Astrocyte (in vitro differentiated cells and primary cell): ENCODE data around the gene NAV2. TPM values are rescaled to one million over a fixed set of nuclear protein-coding genes. Genes with fewer than 3 reads are reported as not detected.

ENCODE experiments used
- DNase-seq: peaks from one replicate; pipeline ENCODE4 v3.0.0-alpha.2; 2010; ENCODE audit warnings: low read depth
- FAIRE-seq: peaks from 2 replicates; lab custom pipeline; 2011; peaks lifted over from hg19 to GRCh38; lab: Jason Lieb, UNC
- H2AFZ ChIP-seq: 2 replicates; pipeline ENCODE4 v1.6.0; 2012; ENCODE audit warnings: low read depth, low read length, inconsistent platforms
- H3K27ac ChIP-seq: 2 replicates; pipeline ENCODE4 v1.5.1; 2011; ENCODE audit warnings: low read depth, low read length, inconsistent platforms
- H3K27me3 ChIP-seq: 2 replicates; pipeline ENCODE4 v1.6.0; 2011; ENCODE audit warnings: low read length, inconsistent platforms; ENCODE audit not compliant: insufficient read depth
- H3K36me3 ChIP-seq: 2 replicates; pipeline ENCODE4 v1.5.1; 2011; ENCODE audit warnings: low read length, inconsistent platforms; ENCODE audit not compliant: insufficient read depth
- H3K4me1 ChIP-seq: 2 replicates; pipeline ENCODE4 v1.5.1; 2011; ENCODE audit warnings: low read length, inconsistent platforms; ENCODE audit not compliant: insufficient read depth
- H3K4me2 ChIP-seq: 2 replicates; pipeline ENCODE4 v1.6.0; 2012; ENCODE audit warnings: low read length, inconsistent platforms
- H3K4me3 ChIP-seq: 2 replicates; pipeline ENCODE4 v1.5.1; 2011; ENCODE audit warnings: low read depth, mild to moderate bottlenecking, low read length, inconsistent platforms; ENCODE audit not compliant: insufficient read depth
- H3K79me2 ChIP-seq: 2 replicates; pipeline ENCODE4 v1.6.0; 2012; ENCODE audit warnings: mild to moderate bottlenecking, low read length, inconsistent platforms; ENCODE audit not compliant: insufficient read depth
- H3K9ac ChIP-seq: 2 replicates; pipeline ENCODE4 v1.6.0; 2012; ENCODE audit warnings: mild to moderate bottlenecking, low read length, inconsistent platforms
- H3K9me3 ChIP-seq: 2 replicates; pipeline ENCODE4 v1.5.1; 2012; ENCODE audit warnings: low read depth, mild to moderate bottlenecking, low read length, inconsistent platforms; ENCODE audit not compliant: insufficient read depth
- H4K20me1 ChIP-seq: 2 replicates; pipeline ENCODE4 v1.6.0; 2012; ENCODE audit warnings: low read length, inconsistent platforms; ENCODE audit not compliant: insufficient read depth
- H3K27ac Mint-ChIP-seq: one replicate; pipeline ENCODE4 v1.8.0; 2021; ENCODE audit warnings: mild to moderate bottlenecking, mixed read lengths; ENCODE audit not compliant: unreplicated experiment
- H3K27me3 Mint-ChIP-seq: one replicate; pipeline ENCODE4 v1.8.0; 2021; ENCODE audit warnings: low read depth, mixed read lengths; ENCODE audit not compliant: unreplicated experiment
- H3K36me3 Mint-ChIP-seq: one replicate; pipeline ENCODE4 v1.8.0; 2021; ENCODE audit warnings: low read depth, mixed read lengths; ENCODE audit not compliant: unreplicated experiment
- H3K4me1 Mint-ChIP-seq: one replicate; pipeline ENCODE4 v1.8.0; 2021; ENCODE audit warnings: low read depth, mixed read lengths; ENCODE audit not compliant: unreplicated experiment
- H3K4me3 Mint-ChIP-seq: one replicate; pipeline ENCODE4 v1.8.0; 2021; ENCODE audit warnings: mild to moderate bottlenecking, moderate library complexity, mixed read lengths; ENCODE audit not compliant: unreplicated experiment
- H3K9me3 Mint-ChIP-seq: one replicate; pipeline ENCODE4 v1.8.0; 2021; ENCODE audit warnings: mild to moderate bottlenecking, mixed read lengths; ENCODE audit not compliant: unreplicated experiment
- CTCF ChIP-seq: IDR thresholded peaks from 2 replicates; pipeline ENCODE4 v1.5.1; 2011; ENCODE audit warnings: low read depth, mild to moderate bottlenecking, inconsistent platforms, low read length, moderate library complexity; ENCODE audit not compliant: insufficient read depth
- EZH2 ChIP-seq: IDR thresholded peaks from 2 replicates; pipeline ENCODE4 v1.6.1; 2012; ENCODE audit warnings: mild to moderate bottlenecking, low read length, inconsistent platforms; ENCODE audit not compliant: insufficient read depth
- total RNA-seq: library from RNA; stranded (reverse); gene quantifications from 2 replicates; pipeline ENCODE4 v1.2.1, GENCODE V29; 2021

The NAV2 gene
- total RNA-seq, 1 donor from 2014 or later: 20.6 TPM

GRCh38 chr11:19738124-19738523, 25.5 kb downstream of the NAV2 start:
- H3K9me3 Mint-ChIP-seq: no peaks in the 10 kb centered on the region
- H3K27me3 ChIP-seq: no peaks in the 10 kb centered on the region
- H4K20me1 ChIP-seq: peaks cover 49% of the 10 kb centered on the region
- no peak overlapping the region for H3K4me2 ChIP-seq
- H2AFZ ChIP-seq: no peak overlapping the region
- H3K4me1 Mint-ChIP-seq: no peaks in the 10 kb centered on the region
- no peak for TF ChIP-seq EZH2
- TF ChIP-seq CTCF: no peak
- H3K36me3 Mint-ChIP-seq: no peaks in the 10 kb centered on the region
- H3K79me2 ChIP-seq: peaks cover 14% of the 10 kb centered on the region
- no peaks in the 10 kb centered on the region for H3K9me3 ChIP-seq
- no peak overlapping the region for H3K27ac ChIP-seq
- no peak overlapping the region for H3K4me3 Mint-ChIP-seq
- H3K27me3 Mint-ChIP-seq: peaks cover 41% of the 10 kb centered on the region
- no peak overlapping the region for H3K27ac Mint-ChIP-seq
- no peak overlapping the region for H3K4me3 ChIP-seq
- H3K4me1 ChIP-seq: no peaks in the 10 kb centered on the region
- DNase-seq: no peak
- H3K36me3 ChIP-seq: no peaks in the 10 kb centered on the region
- no peak for FAIRE-seq
- no peak overlapping the region for H3K9ac ChIP-seq

- Histone ChIP-seq H3K36me3 (no peaks in the 10 kb centered on the region), H2AFZ (no peak overlapping the region), H3K27me3 (no peaks in the 10 kb centered on the region), H3K4me2 (no peak overlapping the region), H3K9ac (no peak overlapping the region), H3K79me2 (peaks cover 3% of the 10 kb centered on the region), H3K4me1 (no peaks in the 10 kb centered on the region), H3K27ac (no peak overlapping the region), H4K20me1 (peaks cover 44% of the 10 kb centered on the region), H3K4me3 (no peak overlapping the region), H3K9me3 (no peaks in the 10 kb centered on the region)
- Mint-ChIP-seq H3K4me3 (no peak overlapping the region), H3K27ac (no peak overlapping the region), H3K9me3 (no peaks in the 10 kb centered on the region), H3K4me1 (no peaks in the 10 kb centered on the region), H3K36me3 (no peaks in the 10 kb centered on the region), H3K27me3 (peaks cover 32% of the 10 kb centered on the region)
- DNase-seq (no peak), FAIRE-seq (no peak)
- TF ChIP-seq EZH2 (no peak), CTCF (peak; percentile 40)
These were observed 27.2 kb downstream of the NAV2 start for GRCh38 chr11:19739872-19740271.

- H3K27ac Mint-ChIP-seq: no peak overlapping the region
- H2AFZ ChIP-seq: no peak overlapping the region
These were observed 27.9 kb downstream of the NAV2 start for GRCh38 chr11:19740586-19740985.

More at GRCh38 chr11:19740586-19740985, 27.9 kb downstream of the NAV2 start:
- Histone ChIP-seq H3K79me2 (peaks cover 3% of the 10 kb centered on the region), H3K9me3 (no peaks in the 10 kb centered on the region), H4K20me1 (peaks cover 38% of the 10 kb centered on the region), H3K9ac (no peak overlapping the region), H3K36me3 (no peaks in the 10 kb centered on the region), H3K4me3 (no peak overlapping the region), H3K27ac (no peak overlapping the region), H3K4me1 (no peaks in the 10 kb centered on the region), H3K4me2 (no peak overlapping the region), H3K27me3 (no peaks in the 10 kb centered on the region)
- Mint-ChIP-seq H3K36me3 (no peaks in the 10 kb centered on the region), H3K4me3 (no peak overlapping the region), H3K4me1 (no peaks in the 10 kb centered on the region), H3K9me3 (peaks cover 2% of the 10 kb centered on the region), H3K27me3 (peaks cover 35% of the 10 kb centered on the region)
- TF ChIP-seq EZH2: no peak
- no peak for TF ChIP-seq CTCF
- FAIRE-seq (no peak), DNase-seq (no peak)
